Retinal pigment epithelial cell (primary cell): ENCODE results near the gene PAK1.

Experiments
- DNase-seq: peaks from one replicate; pipeline ENCODE4 v3.0.0-alpha.2; 2010; ENCODE audit warnings: low read depth
- H3K4me3 ChIP-seq: 2 replicates; pipeline ENCODE4 v1.5.1; 2011; ENCODE audit warnings: mild to moderate bottlenecking, low read length, control low read depth, moderate library complexity
- CTCF ChIP-seq: conservative IDR thresholded peaks from 2 replicates; pipeline ENCODE4 v1.5.1; 2011; ENCODE audit warnings: low read depth, low read length, control low read depth, inconsistent platforms

PAK1 gene

GRCh38 chr11:77475206-77475605, 1.3 kb upstream of the PAK1 start:
- DNase-seq = no peak
- TF ChIP-seq CTCF = no peak
- H3K4me3 ChIP-seq = no peak overlapping the region

GRCh38 chr11:77474684-77475060, 778 bp upstream of the PAK1 start:
- peak overlapping the region; percentile 69 for H3K4me3 ChIP-seq
- no peak for TF ChIP-seq CTCF
- DNase-seq = no peak

- H3K4me3 ChIP-seq = peak overlapping the region; percentile 69
- TF ChIP-seq CTCF = no peak
- DNase-seq = no peak
Observed at GRCh38 chr11:77472991-77473800, 698 bp downstream of the PAK1 start.

GRCh38 chr11:77471558-77472193, 2.2 kb downstream of the PAK1 start:
- no peak for DNase-seq
- peak; percentile 47 for TF ChIP-seq CTCF
- H3K4me3 ChIP-seq = no peak overlapping the region

- no peak overlapping the region for H3K4me3 ChIP-seq
- TF ChIP-seq CTCF = no peak
- DNase-seq = no peak
Observed at GRCh38 chr11:77470971-77471370, 2.9 kb downstream of the PAK1 start.

GRCh38 chr11:77470504-77470903, 3.4 kb downstream of the PAK1 start:
- no peak for DNase-seq
- no peak overlapping the region for H3K4me3 ChIP-seq
- no peak for TF ChIP-seq CTCF

- no peak overlapping the region for H3K4me3 ChIP-seq
- peak; percentile 12 for TF ChIP-seq CTCF
- DNase-seq = no peak
Observed at GRCh38 chr11:77468527-77468926, 5.4 kb downstream of the PAK1 start.
